ENCODE measurements around the gene MADD. TPM values are rescaled to one million over a fixed set of nuclear protein-coding genes. Genes with fewer than 3 reads are reported as not detected.

The MADD gene
- total and polyA plus RNA-seq, 2 donors (not counting 1 experiment from before 2014, with no cell fraction given), result 7.0 to 15.4 TPM

GRCh38 chr11:47245611-47246357 lies 24.1 kb upstream of the MADD start:
- TF ChIP-seq CTCF (conservative IDR thresholded peaks at IDR 0.05 in 1 of 2, IDR thresholded peaks at IDR 0.05 in 1 of 2; ENCODE audit: low read depth in 1 of 2, low read length in 2 of 2) (no peak), EZH2 (IDR thresholded peaks at IDR 0.05; ENCODE audit: low read length, missing control alignments) (no peak)
- no peak for DNase-seq (ENCODE audit: low read depth in 2 of 2)
- peaks cover 25% of the 10 kb centered on the region for H3K36me3 ChIP-seq (ENCODE audit: control insufficient read depth, insufficient read depth, low read length)

GRCh38 chr11:47247502-47247901 lies 22.4 kb upstream of the MADD start:
- peak overlapping the region in 2 of 4 experiments; percentile 87 to 88 for H3K4me3 ChIP-seq (replicated peaks in 1 of 4; ENCODE audit: control extremely low read depth in 1 of 4, insufficient read depth in 1 of 4, low read depth in 3 of 4, low read length in 4 of 4)
- peaks cover 21% of the 10 kb centered on the region for H3K36me3 ChIP-seq (ENCODE audit: control insufficient read depth, insufficient read depth, low read length)

More at GRCh38 chr11:47245611-47246357, 24.1 kb upstream of the MADD start:
- Histone ChIP-seq H3K79me2 (ENCODE audit: control insufficient read depth, insufficient read depth, low read length) (peaks cover 16% of the 10 kb centered on the region), H3K27me3 (ENCODE audit: control insufficient read depth, insufficient read depth, low read length) (no peaks in the 10 kb centered on the region), H2AFZ (ENCODE audit: low read length) (no peak overlapping the region), H3K4me1 (ENCODE audit: control insufficient read depth, extremely low read depth, insufficient read depth, low read length) (peaks cover 9% of the 10 kb centered on the region), H3K9me3 (ENCODE audit: control insufficient read depth, insufficient read depth, low read depth, low read length) (no peaks in the 10 kb centered on the region), H3K4me2 (ENCODE audit: extremely low read depth, insufficient read depth, low read length) (no peak overlapping the region), H4K20me1 (ENCODE audit: control insufficient read depth, extremely low read depth, insufficient read depth, low read length) (no peaks in the 10 kb centered on the region), H3K9ac (ENCODE audit: insufficient read depth, low read length) (no peak overlapping the region), H3K4me3 (replicated peaks in 1 of 4; ENCODE audit: control extremely low read depth in 1 of 4, insufficient read depth in 1 of 4, low read depth in 3 of 4, low read length in 4 of 4) (no peak overlapping the region), H3K27ac (ENCODE audit: insufficient read depth, low read length) (no peak overlapping the region)

GRCh38 chr11:47248304-47248663 lies 21.6 kb upstream of the MADD start:
- Histone ChIP-seq H3K4me2 (ENCODE audit: extremely low read depth, insufficient read depth, low read length) (peak overlapping the region; percentile 100), H3K79me2 (ENCODE audit: control insufficient read depth, insufficient read depth, low read length) (peaks cover 16% of the 10 kb centered on the region), H4K20me1 (ENCODE audit: control insufficient read depth, extremely low read depth, insufficient read depth, low read length) (no peaks in the 10 kb centered on the region), H3K36me3 (ENCODE audit: control insufficient read depth, insufficient read depth, low read length) (peaks cover 16% of the 10 kb centered on the region), H3K9ac (ENCODE audit: insufficient read depth, low read length) (peak overlapping the region; percentile 75), H3K4me1 (ENCODE audit: control insufficient read depth, extremely low read depth, insufficient read depth, low read length) (peaks cover 7% of the 10 kb centered on the region), H2AFZ (ENCODE audit: low read length) (peak overlapping the region; percentile 93), H3K4me3 (replicated peaks in 1 of 4; ENCODE audit: control extremely low read depth in 1 of 4, insufficient read depth in 1 of 4, low read depth in 3 of 4, low read length in 4 of 4) (peak overlapping the region; percentile 67 to 88 (median 88)), H3K9me3 (ENCODE audit: control insufficient read depth, insufficient read depth, low read depth, low read length) (no peaks in the 10 kb centered on the region), H3K27me3 (ENCODE audit: control insufficient read depth, insufficient read depth, low read length) (no peaks in the 10 kb centered on the region), H3K27ac (ENCODE audit: insufficient read depth, low read length) (peak overlapping the region; percentile 85)
- TF ChIP-seq CTCF (conservative IDR thresholded peaks at IDR 0.05 in 1 of 2, IDR thresholded peaks at IDR 0.05 in 1 of 2; ENCODE audit: low read depth in 1 of 2, low read length in 2 of 2), result no peak
- no peak for TF ChIP-seq EZH2 (IDR thresholded peaks at IDR 0.05; ENCODE audit: low read length, missing control alignments)
- peak in 1 of 2 donors; percentile 50 for DNase-seq (ENCODE audit: low read depth in 2 of 2)

More at GRCh38 chr11:47247502-47247901, 22.4 kb upstream of the MADD start:
- no peak for DNase-seq (ENCODE audit: low read depth in 2 of 2)
- no peaks in the 10 kb centered on the region for H3K27me3 ChIP-seq (ENCODE audit: control insufficient read depth, insufficient read depth, low read length)
- TF ChIP-seq EZH2 (IDR thresholded peaks at IDR 0.05; ENCODE audit: low read length, missing control alignments) (no peak), CTCF (conservative IDR thresholded peaks at IDR 0.05 in 1 of 2, IDR thresholded peaks at IDR 0.05 in 1 of 2; ENCODE audit: low read depth in 1 of 2, low read length in 2 of 2) (no peak)
- no peaks in the 10 kb centered on the region for H4K20me1 ChIP-seq (ENCODE audit: control insufficient read depth, extremely low read depth, insufficient read depth, low read length)
- no peaks in the 10 kb centered on the region for H3K9me3 ChIP-seq (ENCODE audit: control insufficient read depth, insufficient read depth, low read depth, low read length)
- peaks cover 7% of the 10 kb centered on the region for H3K4me1 ChIP-seq (ENCODE audit: control insufficient read depth, extremely low read depth, insufficient read depth, low read length)
- H2AFZ ChIP-seq (ENCODE audit: low read length), result no peak overlapping the region
- no peak overlapping the region for H3K27ac ChIP-seq (ENCODE audit: insufficient read depth, low read length)
- H3K4me2 ChIP-seq (ENCODE audit: extremely low read depth, insufficient read depth, low read length), result peak overlapping the region; percentile 100
- no peak overlapping the region for H3K9ac ChIP-seq (ENCODE audit: insufficient read depth, low read length)
- peaks cover 16% of the 10 kb centered on the region for H3K79me2 ChIP-seq (ENCODE audit: control insufficient read depth, insufficient read depth, low read length)
